Measurements from ENCODE around the gene PACRG. TPM values are rescaled to one million over a fixed set of nuclear protein-coding genes. Genes with fewer than 3 reads are reported as not detected.
A peak's percentile ranks its signal among the peaks of the same experiment; 100 is the strongest.

Gene PACRG
- total and polyA plus RNA-seq, 2 of the 4 experiments (the other 2 are of a cell fraction), result not detected

- TF ChIP-seq RAD21 (IDR thresholded peaks at IDR 0.05; ENCODE audit: low read length), result no peak
These were observed 581.1 kb downstream of the PACRG start (continued) for GRCh38 chr6:163308629-163309440.

DNA sequence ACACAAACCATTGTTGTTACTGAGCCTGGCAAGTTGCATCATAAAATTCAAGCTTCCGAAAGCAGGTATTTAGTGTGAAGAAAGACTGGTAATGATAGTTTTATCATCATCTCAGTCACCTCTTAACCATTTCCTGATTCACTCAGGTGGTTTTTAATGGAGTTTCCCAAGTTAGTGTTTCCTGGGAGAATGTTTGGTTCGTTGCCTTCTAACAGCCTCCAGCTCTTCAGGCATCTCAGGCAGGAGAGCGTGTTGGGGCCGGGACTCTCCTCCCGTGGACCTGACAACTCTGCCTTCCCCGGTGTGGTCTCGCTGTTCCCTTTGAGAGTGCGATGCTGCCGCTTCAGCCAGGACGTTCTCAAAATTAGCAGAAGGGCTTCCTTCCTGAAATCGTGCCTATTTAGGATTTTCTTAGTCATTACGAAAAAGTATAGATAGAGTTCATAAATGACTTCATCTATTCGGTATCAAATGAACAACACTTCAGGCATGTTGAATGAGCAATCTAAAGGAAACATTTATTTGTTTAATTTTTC lies 581.8 kb downstream of the PACRG start:
- H3K4ac ChIP-seq (ENCODE audit: low read depth, low read length), result no peak overlapping the region
- CTCF ChIA-PET, result no interaction called here
- H3K36me3 ChIP-seq (ENCODE audit: control insufficient read depth, insufficient read depth, low read length), result no peaks in the 10 kb centered on the region
- H2AK5ac ChIP-seq (ENCODE audit: low read depth, low read length), result no peak overlapping the region
- H3K9ac ChIP-seq (ENCODE audit: low read depth, low read length), result no peak overlapping the region
- H3K4me2 ChIP-seq (ENCODE audit: low read depth, low read length), result no peak overlapping the region
- H3K27me3 ChIP-seq (ENCODE audit: control insufficient read depth, insufficient read depth, low read length), result no peaks in the 10 kb centered on the region
- H3K9me1 ChIP-seq (ENCODE audit: insufficient read depth, low read length), result no peaks in the 10 kb centered on the region
- no peak overlapping the region for H4K8ac ChIP-seq (ENCODE audit: low read depth in 2 of 2, low read length in 2 of 2)
- no peak overlapping the region for H2AFZ ChIP-seq (replicated peaks; ENCODE audit: low read length, poor library complexity)
- DNase-seq, result peak; percentile 10
- no peak overlapping the region for H4K5ac ChIP-seq (ENCODE audit: low read depth, low read length)
- H3K56ac ChIP-seq (ENCODE audit: extremely low read depth, insufficient read depth, low read length), result no peak overlapping the region
- in situ Hi-C loops (cut with MboI; ENCODE audit: low sequenced_read_pairs), result no loop called here
- no peaks in the 10 kb centered on the region for H3K4me1 ChIP-seq (ENCODE audit: control insufficient read depth, insufficient read depth, low read length)
- no peak overlapping the region for H3K23ac ChIP-seq (ENCODE audit: low read depth, low read length)
- no peak overlapping the region for H3K27ac ChIP-seq (ENCODE audit: insufficient read depth, low read length)
- H3K79me1 ChIP-seq (ENCODE audit: low read depth in 1 of 2, low read length in 2 of 2), result no peaks in the 10 kb centered on the region
- no peak overlapping the region for H3K4me3 ChIP-seq (ENCODE audit: insufficient read depth, low read depth, low read length)
- H3K18ac ChIP-seq (ENCODE audit: low read depth, low read length), result no peak overlapping the region
- intact Hi-C loops (cut with micrococcal nuclease), result no loop called here
- dilution Hi-C loops (cut with HindIII; ENCODE audit: low sequenced_read_pairs, unreplicated experiment), result no loop called here
- WGBS, 2 experiments (ENCODE audit: extremely low coverage in 2 of 2, insufficient read length in 1 of 2), result no CpG with 5 or more reads among the region's 13 CpGs
- BruUV-seq (replicated peaks), result no TSS peak
- H2BK5ac ChIP-seq (ENCODE audit: low read depth, low read length, poor library complexity, severe bottlenecking), result no peak overlapping the region
- H2AK9ac ChIP-seq (replicated peaks; ENCODE audit: low read depth, low read length, poor library complexity), result no peak overlapping the region
- POLR2A ChIA-PET (ENCODE audit: unreplicated experiment), result no interaction called here
- ATAC-seq (ENCODE audit: low read depth), result no peak; the same call in 1 of the 2 replicates
- no peak overlapping the region for H4K91ac ChIP-seq (ENCODE audit: insufficient read depth, low read depth, low read length)
- no peak overlapping the region for H2BK20ac ChIP-seq (ENCODE audit: low read depth, low read length)
- H2BK15ac ChIP-seq (ENCODE audit: low read depth, low read length), result no peak overlapping the region
- peaks cover 4% of the 10 kb centered on the region; the same call in 1 of the 2 replicates for H3K9me3 ChIP-seq (ENCODE audit: control insufficient read depth, insufficient read depth, low read length)
- H4K20me1 ChIP-seq (ENCODE audit: insufficient read depth, low read length), result no peaks in the 10 kb centered on the region
- no peak overlapping the region for H3K14ac ChIP-seq (replicated peaks; ENCODE audit: low read depth, low read length)
- no peak overlapping the region for H2BK120ac ChIP-seq (ENCODE audit: low read depth, low read length)
- TF ChIP-seq CHD1 (IDR thresholded peaks at IDR 0.05; ENCODE audit: low read depth, low read length) (no peak), BHLHE40 (IDR thresholded peaks at IDR 0.05; ENCODE audit: low read depth, low read length) (no peak), SMC3 (IDR thresholded peaks at IDR 0.05; ENCODE audit: low read depth, low read length) (no peak), NFE2L2 (IDR thresholded peaks at IDR 0.05; ENCODE audit: low read depth, low read length) (no peak), CEBPB (IDR thresholded peaks at IDR 0.05; ENCODE audit: low read depth, low read length) (no peak), POLR2A (IDR thresholded peaks at IDR 0.05; ENCODE audit: low read depth, low read length) (no peak), MAZ (IDR thresholded peaks at IDR 0.05; ENCODE audit: borderline replicate concordance, low read depth, low read length) (no peak), FOS (IDR thresholded peaks at IDR 0.05; ENCODE audit: low read depth, low read length) (no peak), RFX5 (IDR thresholded peaks at IDR 0.05; ENCODE audit: low read depth, low read length) (no peak), ELK1 (IDR thresholded peaks at IDR 0.05; ENCODE audit: borderline replicate concordance, low read depth, low read length) (no peak), CTCF (conservative IDR thresholded peaks at IDR 0.05; ENCODE audit: low read depth, low read length) (no peak)
- TF ChIP-seq, protein P1, sequence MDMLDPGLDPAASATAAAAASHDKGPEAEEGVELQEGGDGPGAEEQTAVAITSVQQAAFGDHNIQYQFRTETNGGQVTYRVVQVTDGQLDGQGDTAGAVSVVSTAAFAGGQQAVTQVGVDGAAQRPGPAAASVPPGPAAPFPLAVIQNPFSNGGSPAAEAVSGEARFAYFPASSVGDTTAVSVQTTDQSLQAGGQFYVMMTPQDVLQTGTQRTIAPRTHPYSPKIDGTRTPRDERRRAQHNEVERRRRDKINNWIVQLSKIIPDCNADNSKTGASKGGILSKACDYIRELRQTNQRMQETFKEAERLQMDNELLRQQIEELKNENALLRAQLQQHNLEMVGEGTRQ (IDR thresholded peaks at IDR 0.05; ENCODE audit: low read depth, low read length), result no peak
